ENCODE results near the gene BZW1. TPM values are rescaled to one million over a fixed set of nuclear protein-coding genes. Genes with fewer than 3 reads are reported as not detected.
A peak's percentile ranks its signal among the peaks of the same experiment; 100 is the strongest.
"Not testable (repeated sequence)": the region's sequence is repeated elsewhere in the genome, so short reads cannot be mapped to it uniquely, and the experiment has no call there.

BZW1 gene
- total RNA-seq, 4 donors from 2014 or later, result 253 to 372 (median 274) TPM

DNA sequence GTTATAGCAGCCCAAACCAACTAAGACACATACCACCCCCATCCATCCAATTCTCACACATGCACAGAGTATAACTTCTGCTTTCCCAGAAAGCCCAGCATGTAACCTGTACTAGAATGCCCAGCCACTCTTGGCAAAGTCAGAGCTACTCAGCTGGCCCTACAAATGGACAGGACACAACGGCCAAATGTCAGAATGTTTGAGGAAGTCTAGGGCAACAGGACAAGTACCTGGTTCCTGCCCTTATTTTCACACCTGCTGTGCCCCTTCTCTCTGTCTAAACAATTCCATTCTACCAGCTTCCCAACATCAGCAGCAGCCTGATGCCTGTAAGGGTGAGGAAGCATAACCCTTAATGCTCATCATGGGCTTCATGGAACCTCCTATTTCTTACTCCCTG lies 15.1 kb upstream of the BZW1 start:
- TF ChIP-seq POLR2AphosphoS5 (IDR thresholded peaks at IDR 0.05) (no peak), EP300 (IDR thresholded peaks at IDR 0.05) (no peak)
- TF ChIP-seq, protein P1, sequence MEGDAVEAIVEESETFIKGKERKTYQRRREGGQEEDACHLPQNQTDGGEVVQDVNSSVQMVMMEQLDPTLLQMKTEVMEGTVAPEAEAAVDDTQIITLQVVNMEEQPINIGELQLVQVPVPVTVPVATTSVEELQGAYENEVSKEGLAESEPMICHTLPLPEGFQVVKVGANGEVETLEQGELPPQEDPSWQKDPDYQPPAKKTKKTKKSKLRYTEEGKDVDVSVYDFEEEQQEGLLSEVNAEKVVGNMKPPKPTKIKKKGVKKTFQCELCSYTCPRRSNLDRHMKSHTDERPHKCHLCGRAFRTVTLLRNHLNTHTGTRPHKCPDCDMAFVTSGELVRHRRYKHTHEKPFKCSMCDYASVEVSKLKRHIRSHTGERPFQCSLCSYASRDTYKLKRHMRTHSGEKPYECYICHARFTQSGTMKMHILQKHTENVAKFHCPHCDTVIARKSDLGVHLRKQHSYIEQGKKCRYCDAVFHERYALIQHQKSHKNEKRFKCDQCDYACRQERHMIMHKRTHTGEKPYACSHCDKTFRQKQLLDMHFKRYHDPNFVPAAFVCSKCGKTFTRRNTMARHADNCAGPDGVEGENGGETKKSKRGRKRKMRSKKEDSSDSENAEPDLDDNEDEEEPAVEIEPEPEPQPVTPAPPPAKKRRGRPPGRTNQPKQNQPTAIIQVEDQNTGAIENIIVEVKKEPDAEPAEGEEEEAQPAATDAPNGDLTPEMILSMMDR (IDR thresholded peaks at IDR 0.05), result no peak
- peak overlapping the region in 2 of 4 donors; percentile 15 to 25 for H3K27ac ChIP-seq
- no peaks in the 10 kb centered on the region for H3K4me1 ChIP-seq
- H3K27me3 ChIP-seq, result no peaks in the 10 kb centered on the region
- WGBS, 2 donors (ENCODE audit: low coverage in 1 of 2), result 63% methylated on average over 1 of the region's 1 CpG; no CpG with 5 or more reads in 1 of the 2 donors
- H3K4me3 ChIP-seq, result no peak overlapping the region
- no peaks in the 10 kb centered on the region for H3K36me3 ChIP-seq
- ATAC-seq, result no peak
- H3K9me3 ChIP-seq, result no peaks in the 10 kb centered on the region

DNA sequence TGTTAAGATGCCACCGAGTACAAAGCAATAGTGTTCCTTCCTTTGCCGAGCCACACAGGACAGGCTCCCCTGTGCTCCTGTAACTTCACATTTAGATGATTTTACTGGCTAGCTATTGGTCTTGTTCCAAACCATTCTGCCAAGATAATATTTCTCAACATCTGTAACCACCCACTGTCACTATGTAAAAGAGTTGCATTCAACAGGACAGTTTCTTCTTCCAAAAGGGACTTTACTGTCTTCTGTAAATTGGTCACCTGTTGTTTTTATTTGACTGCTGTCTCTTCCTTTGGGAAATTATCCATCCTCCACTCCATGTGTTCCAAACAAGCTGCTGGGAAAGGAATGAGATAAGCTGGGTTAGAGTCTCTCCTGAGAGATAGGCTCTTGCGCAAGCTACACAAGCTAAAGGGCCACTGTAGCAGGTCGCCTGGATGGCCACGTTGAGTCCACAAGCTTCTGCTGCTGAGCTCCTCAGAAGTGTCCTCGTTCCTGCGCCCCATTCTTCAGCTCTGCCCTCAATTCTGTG lies 14.4 kb upstream of the BZW1 start:
- ATAC-seq, result peak; percentile 83
- Histone ChIP-seq H3K4me3 (no peak overlapping the region), H3K36me3 (no peaks in the 10 kb centered on the region), H3K27ac (peak overlapping the region in 3 of 4 donors; percentile 15 to 26 (median 25)), H3K4me1 (no peaks in the 10 kb centered on the region), H3K9me3 (no peaks in the 10 kb centered on the region), H3K27me3 (no peaks in the 10 kb centered on the region)
- TF ChIP-seq EP300 (IDR thresholded peaks at IDR 0.05) (no peak), POLR2AphosphoS5 (IDR thresholded peaks at IDR 0.05) (no peak), POLR2A (IDR thresholded peaks at IDR 0.05) (no peak)
- TF ChIP-seq, protein P1 (IDR thresholded peaks at IDR 0.05), result no peak
- WGBS, 2 donors (ENCODE audit: low coverage in 1 of 2), result 80 to 100% methylated on average over 1 to 7 of the region's 7 CpGs

DNA sequence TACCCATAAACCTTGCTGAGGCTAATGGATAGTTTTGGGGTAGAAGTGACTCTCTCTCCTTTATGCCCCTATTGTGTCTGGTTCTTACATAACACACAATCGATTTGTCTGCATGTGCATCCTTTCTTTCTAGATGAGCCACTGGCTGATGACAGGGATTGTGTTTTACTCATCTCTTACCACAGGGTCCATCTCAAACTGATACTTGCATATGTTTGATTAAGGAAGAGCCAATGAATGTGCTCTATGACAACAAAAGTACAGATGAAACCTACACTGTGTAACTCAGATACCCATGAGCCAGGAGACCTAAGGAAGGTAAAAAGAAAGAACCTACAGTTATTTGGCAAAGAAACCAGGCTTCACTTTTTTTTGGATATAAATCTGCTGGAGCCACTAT lies 13.2 kb upstream of the BZW1 start:
- no peaks in the 10 kb centered on the region for H3K36me3 ChIP-seq
- ATAC-seq, result no peak
- TF ChIP-seq POLR2A (IDR thresholded peaks at IDR 0.05) (no peak), EP300 (IDR thresholded peaks at IDR 0.05) (no peak), POLR2AphosphoS5 (IDR thresholded peaks at IDR 0.05) (no peak)
- TF ChIP-seq, protein P1 (IDR thresholded peaks at IDR 0.05), result no peak
- no peak overlapping the region for H3K4me3 ChIP-seq
- H3K9me3 ChIP-seq, result no peaks in the 10 kb centered on the region
- WGBS, 2 donors (ENCODE audit: low coverage in 1 of 2), result 88% methylated on average over 1 of the region's 1 CpG; no CpG with 5 or more reads in 1 of the 2 donors
- H3K27me3 ChIP-seq, result no peaks in the 10 kb centered on the region
- no peak overlapping the region for H3K27ac ChIP-seq
- H3K4me1 ChIP-seq, result no peaks in the 10 kb centered on the region

DNA sequence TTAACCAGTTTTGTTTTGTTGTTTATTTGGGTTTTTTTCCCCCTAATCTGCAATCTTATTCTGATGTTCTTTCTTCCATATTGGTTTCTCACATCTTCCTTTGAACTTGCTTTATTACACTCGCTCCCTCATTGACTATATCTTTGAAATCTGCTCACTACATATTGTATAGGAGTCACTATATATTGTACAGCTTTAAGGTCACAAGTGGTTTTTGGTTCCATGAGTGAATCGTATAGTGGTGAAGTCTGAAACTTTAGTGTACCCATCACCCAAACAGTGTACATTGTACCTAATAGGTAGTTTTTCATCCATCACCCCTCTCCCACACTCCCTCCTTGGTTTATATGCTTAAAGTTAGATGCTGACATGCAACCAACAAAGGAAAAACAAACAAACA lies 11.3 kb upstream of the BZW1 start:
- H3K4me3 ChIP-seq, result no peak overlapping the region
- H3K27me3 ChIP-seq, result no peaks in the 10 kb centered on the region

DNA sequence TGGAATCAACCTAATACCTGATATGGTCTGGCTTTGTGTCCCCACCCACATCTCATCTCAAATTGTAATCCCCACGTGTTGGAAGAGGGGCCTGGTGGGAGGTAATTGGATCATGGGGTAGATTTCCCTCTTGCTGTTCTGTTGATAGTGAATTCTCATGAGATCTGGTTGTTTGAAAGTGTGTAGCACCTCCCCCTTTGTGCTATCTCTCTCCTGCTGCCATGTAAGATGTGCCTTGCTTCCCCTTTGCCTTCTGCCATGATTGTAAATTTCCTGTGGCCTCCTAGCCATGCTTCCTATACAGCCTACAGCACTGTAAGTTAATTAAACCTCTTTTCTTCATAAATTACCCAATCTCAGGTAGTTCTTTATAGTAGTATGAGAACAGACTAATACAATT lies 10.3 kb upstream of the BZW1 start:
- not testable (repeated sequence) for H3K27ac ChIP-seq, H3K4me3 ChIP-seq, H3K4me1 ChIP-seq, ATAC-seq, H3K9me3 ChIP-seq, H3K27me3 ChIP-seq, H3K36me3 ChIP-seq
- WGBS, 2 donors (ENCODE audit: low coverage in 1 of 2), result no CpG with 5 or more reads among the region's 1 CpG

More for the DNA sequence above, 11.3 kb upstream of the BZW1 start:
- no peak for ATAC-seq
- no peak overlapping the region for H3K27ac ChIP-seq
- TF ChIP-seq, protein P1 (IDR thresholded peaks at IDR 0.05), result no peak
- no peak for TF ChIP-seq POLR2AphosphoS5 (IDR thresholded peaks at IDR 0.05)
- no peak for TF ChIP-seq POLR2A (IDR thresholded peaks at IDR 0.05)
- TF ChIP-seq EP300 (IDR thresholded peaks at IDR 0.05), result no peak
- 88 to 92% methylated on average over 1 to 2 of the region's 2 CpGs for WGBS, 2 donors (ENCODE audit: low coverage in 1 of 2)
- no peaks in the 10 kb centered on the region for H3K9me3 ChIP-seq
- no peaks in the 10 kb centered on the region for H3K36me3 ChIP-seq
- no peaks in the 10 kb centered on the region for H3K4me1 ChIP-seq
